ENCODE results near the gene LDLRAP1.

Gene LDLRAP1

GRCh38 chr1:25537153-25537831 is 6.1 kb upstream of the LDLRAP1 start:
- Histone ChIP-seq H3K4me3 (ENCODE audit: low read length) (no peak overlapping the region), H3K27me3 (ENCODE audit: control insufficient read depth, insufficient read depth, low read length) (peaks cover 32% of the 10 kb centered on the region), H3K4me1 (ENCODE audit: control insufficient read depth, insufficient read depth, low read length) (no peaks in the 10 kb centered on the region), H3K36me3 (ENCODE audit: insufficient read depth, low read length) (no peaks in the 10 kb centered on the region), H3K9me3 (replicated peaks; ENCODE audit: low read length) (no peaks in the 10 kb centered on the region), H3K9ac (ENCODE audit: low read depth, low read length) (no peak overlapping the region), H3K4me2 (ENCODE audit: low read length) (no peak overlapping the region)

GRCh38 chr1:25538191-25538767 is 5.1 kb upstream of the LDLRAP1 start:
- peaks cover 28% of the 10 kb centered on the region for H3K27me3 ChIP-seq (ENCODE audit: control insufficient read depth, insufficient read depth, low read length)
- H3K9me3 ChIP-seq (replicated peaks; ENCODE audit: low read length), result no peaks in the 10 kb centered on the region
- H3K4me1 ChIP-seq (ENCODE audit: control insufficient read depth, insufficient read depth, low read length), result no peaks in the 10 kb centered on the region
- no peaks in the 10 kb centered on the region for H3K36me3 ChIP-seq (ENCODE audit: insufficient read depth, low read length)
- H3K4me2 ChIP-seq (ENCODE audit: low read length), result no peak overlapping the region
- H3K9ac ChIP-seq (ENCODE audit: low read depth, low read length), result no peak overlapping the region
- no peak overlapping the region for H3K4me3 ChIP-seq (ENCODE audit: low read length)

GRCh38 chr1:25540750-25541342 is 2.6 kb upstream of the LDLRAP1 start:
- Histone ChIP-seq H3K9me3 (replicated peaks; ENCODE audit: low read length) (no peaks in the 10 kb centered on the region), H3K4me1 (ENCODE audit: control insufficient read depth, insufficient read depth, low read length) (peaks cover 14% of the 10 kb centered on the region), H3K4me3 (ENCODE audit: low read length) (no peak overlapping the region), H3K36me3 (ENCODE audit: insufficient read depth, low read length) (no peaks in the 10 kb centered on the region), H3K9ac (ENCODE audit: low read depth, low read length) (no peak overlapping the region), H3K27me3 (ENCODE audit: control insufficient read depth, insufficient read depth, low read length) (peaks cover 10% of the 10 kb centered on the region), H3K4me2 (ENCODE audit: low read length) (no peak overlapping the region)

GRCh38 chr1:25541425-25541824 is 2.0 kb upstream of the LDLRAP1 start:
- Histone ChIP-seq H3K36me3 (ENCODE audit: insufficient read depth, low read length) (no peaks in the 10 kb centered on the region), H3K4me2 (ENCODE audit: low read length) (no peak overlapping the region), H3K9ac (ENCODE audit: low read depth, low read length) (no peak overlapping the region), H3K9me3 (replicated peaks; ENCODE audit: low read length) (no peaks in the 10 kb centered on the region), H3K4me1 (ENCODE audit: control insufficient read depth, insufficient read depth, low read length) (peaks cover 14% of the 10 kb centered on the region), H3K27me3 (ENCODE audit: control insufficient read depth, insufficient read depth, low read length) (peaks cover 4% of the 10 kb centered on the region), H3K4me3 (ENCODE audit: low read length) (no peak overlapping the region)

- peaks cover 14% of the 10 kb centered on the region for H3K4me1 ChIP-seq (ENCODE audit: control insufficient read depth, insufficient read depth, low read length)
- no peaks in the 10 kb centered on the region for H3K9me3 ChIP-seq (replicated peaks; ENCODE audit: low read length)
- H3K36me3 ChIP-seq (ENCODE audit: insufficient read depth, low read length), result no peaks in the 10 kb centered on the region
- H3K4me3 ChIP-seq (ENCODE audit: low read length), result no peak overlapping the region
- no peaks in the 10 kb centered on the region for H3K27me3 ChIP-seq (ENCODE audit: control insufficient read depth, insufficient read depth, low read length)
- no peak overlapping the region for H3K9ac ChIP-seq (ENCODE audit: low read depth, low read length)
- no peak overlapping the region for H3K4me2 ChIP-seq (ENCODE audit: low read length)
Measured at GRCh38 chr1:25541889-25542658, 1.3 kb upstream of the LDLRAP1 start.

GRCh38 chr1:25543005-25543424 is 391 bp upstream of the LDLRAP1 start:
- no peaks in the 10 kb centered on the region for H3K27me3 ChIP-seq (ENCODE audit: control insufficient read depth, insufficient read depth, low read length)
- no peaks in the 10 kb centered on the region for H3K9me3 ChIP-seq (replicated peaks; ENCODE audit: low read length)
- peaks cover 14% of the 10 kb centered on the region for H3K4me1 ChIP-seq (ENCODE audit: control insufficient read depth, insufficient read depth, low read length)
- peak overlapping the region; percentile 51 for H3K4me3 ChIP-seq (ENCODE audit: low read length)
- no peak overlapping the region for H3K9ac ChIP-seq (ENCODE audit: low read depth, low read length)
- no peaks in the 10 kb centered on the region for H3K36me3 ChIP-seq (ENCODE audit: insufficient read depth, low read length)
- peak overlapping the region; percentile 54 for H3K4me2 ChIP-seq (ENCODE audit: low read length)

GRCh38 chr1:25544243-25544764 is 898 bp downstream of the LDLRAP1 start:
- peak overlapping the region; percentile 89 for H3K4me3 ChIP-seq (ENCODE audit: low read length)
- peak overlapping the region; percentile 92 for H3K4me2 ChIP-seq (ENCODE audit: low read length)
- H3K27me3 ChIP-seq (ENCODE audit: control insufficient read depth, insufficient read depth, low read length), result no peaks in the 10 kb centered on the region
- no peaks in the 10 kb centered on the region for H3K36me3 ChIP-seq (ENCODE audit: insufficient read depth, low read length)
- peaks cover 22% of the 10 kb centered on the region for H3K4me1 ChIP-seq (ENCODE audit: control insufficient read depth, insufficient read depth, low read length)
- no peaks in the 10 kb centered on the region for H3K9me3 ChIP-seq (replicated peaks; ENCODE audit: low read length)
- H3K9ac ChIP-seq (ENCODE audit: low read depth, low read length), result peak overlapping the region; percentile 85

GRCh38 chr1:25544819-25545218 is 1.4 kb downstream of the LDLRAP1 start:
- no peaks in the 10 kb centered on the region for H3K36me3 ChIP-seq (ENCODE audit: insufficient read depth, low read length)
- H3K9me3 ChIP-seq (replicated peaks; ENCODE audit: low read length), result no peaks in the 10 kb centered on the region
- H3K4me3 ChIP-seq (ENCODE audit: low read length), result peak overlapping the region; percentile 89
- peaks cover 27% of the 10 kb centered on the region for H3K4me1 ChIP-seq (ENCODE audit: control insufficient read depth, insufficient read depth, low read length)
- no peaks in the 10 kb centered on the region for H3K27me3 ChIP-seq (ENCODE audit: control insufficient read depth, insufficient read depth, low read length)
- peak overlapping the region; percentile 92 for H3K4me2 ChIP-seq (ENCODE audit: low read length)
- H3K9ac ChIP-seq (ENCODE audit: low read depth, low read length), result peak overlapping the region; percentile 85

- no peaks in the 10 kb centered on the region for H3K9me3 ChIP-seq (replicated peaks; ENCODE audit: low read length)
- peaks cover 37% of the 10 kb centered on the region for H3K4me1 ChIP-seq (ENCODE audit: control insufficient read depth, insufficient read depth, low read length)
- no peak overlapping the region for H3K9ac ChIP-seq (ENCODE audit: low read depth, low read length)
- H3K27me3 ChIP-seq (ENCODE audit: control insufficient read depth, insufficient read depth, low read length), result no peaks in the 10 kb centered on the region
- H3K36me3 ChIP-seq (ENCODE audit: insufficient read depth, low read length), result no peaks in the 10 kb centered on the region
- H3K4me3 ChIP-seq (ENCODE audit: low read length), result no peak overlapping the region
- no peak overlapping the region for H3K4me2 ChIP-seq (ENCODE audit: low read length)
Measured at GRCh38 chr1:25545767-25546166, 2.4 kb downstream of the LDLRAP1 start.

- no peaks in the 10 kb centered on the region for H3K27me3 ChIP-seq (ENCODE audit: control insufficient read depth, insufficient read depth, low read length)
- no peak overlapping the region for H3K9ac ChIP-seq (ENCODE audit: low read depth, low read length)
- H3K4me1 ChIP-seq (ENCODE audit: control insufficient read depth, insufficient read depth, low read length), result peaks cover 40% of the 10 kb centered on the region
- H3K36me3 ChIP-seq (ENCODE audit: insufficient read depth, low read length), result no peaks in the 10 kb centered on the region
- H3K4me2 ChIP-seq (ENCODE audit: low read length), result no peak overlapping the region
- no peak overlapping the region for H3K4me3 ChIP-seq (ENCODE audit: low read length)
- H3K9me3 ChIP-seq (replicated peaks; ENCODE audit: low read length), result no peaks in the 10 kb centered on the region
Measured at GRCh38 chr1:25546193-25546592, 2.8 kb downstream of the LDLRAP1 start.

- Histone ChIP-seq H3K4me1 (ENCODE audit: control insufficient read depth, insufficient read depth, low read length) (peaks cover 40% of the 10 kb centered on the region), H3K4me2 (ENCODE audit: low read length) (no peak overlapping the region), H3K27me3 (ENCODE audit: control insufficient read depth, insufficient read depth, low read length) (no peaks in the 10 kb centered on the region), H3K9ac (ENCODE audit: low read depth, low read length) (no peak overlapping the region), H3K9me3 (replicated peaks; ENCODE audit: low read length) (no peaks in the 10 kb centered on the region), H3K36me3 (ENCODE audit: insufficient read depth, low read length) (no peaks in the 10 kb centered on the region), H3K4me3 (ENCODE audit: low read length) (no peak overlapping the region)
Measured at GRCh38 chr1:25548601-25549000, 5.2 kb downstream of the LDLRAP1 start.

Data from skeletal muscle satellite cell (primary cell).